ENCODE results near the gene MCTS1.

DNA sequence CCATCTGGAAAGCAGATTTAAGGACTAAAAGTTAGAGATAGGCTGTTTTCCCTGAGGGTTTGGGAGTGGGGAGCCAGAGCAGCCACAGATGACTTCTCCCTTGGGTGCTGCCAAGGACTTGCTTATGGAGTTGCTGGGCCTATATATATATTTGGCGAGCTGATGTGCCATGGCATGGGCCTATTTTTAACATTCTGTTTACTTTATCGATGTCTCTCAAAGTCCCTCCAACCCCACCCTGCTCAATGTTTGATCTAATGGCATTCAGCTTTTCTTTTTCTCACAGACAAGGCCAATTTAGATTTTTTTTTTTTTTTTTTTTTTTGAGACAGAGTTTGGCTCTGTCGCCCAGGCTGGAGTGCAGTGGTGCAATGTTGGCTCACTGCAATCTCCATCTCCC lies 37.1 kb upstream of the MCTS1 start:
- TF ChIP-seq POLR2A (IDR thresholded peaks at IDR 0.05) (no peak), EP300 (IDR thresholded peaks at IDR 0.05) (no peak)
